ENCODE measurements around the gene KRTAP9-6. TPM values are rescaled to one million over a fixed set of nuclear protein-coding genes. Genes with fewer than 3 reads are reported as not detected.
"Not testable (repeated sequence)": the region's sequence is repeated elsewhere in the genome, so short reads cannot be mapped to it uniquely, and the experiment has no call there.

Gene KRTAP9-6, protein sequence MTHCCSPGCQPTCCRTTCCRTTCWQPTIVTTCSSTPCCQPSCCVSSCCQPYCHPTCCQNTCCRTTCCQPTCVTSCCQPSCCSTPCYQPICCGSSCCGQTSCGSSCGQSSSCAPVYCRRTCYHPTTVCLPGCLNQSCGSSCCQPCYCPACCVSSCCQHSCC
- not detected for total RNA-seq
- long read RNA-seq: 0 reads

GRCh38 chr17:41265078-41265477 is at the start of gene KRTAP9-6:
KRTAP9-6 (plus strand) TSS chr17:41265378; CDS start chr17:41265378, 0 bp downstream.
- Histone ChIP-seq H3K4me3 (no peak within 1 kb of the TSS), H3K27ac (no peak within 1 kb of the TSS), H3K36me3 (no peaks in the 10 kb centered on the region), H3K4me1 (no peaks in the 10 kb centered on the region), H3K9me3 (no peaks in the 10 kb centered on the region), H3K27me3 (ENCODE audit: low read depth) (peaks cover 11% of the 10 kb centered on the region)
- intact Hi-C loops (cut with DNase I): no loop called here
- TF ChIP-seq CTCF (IDR thresholded peaks at IDR 0.05): no peak
- no peak for ATAC-seq
- DNase-seq: no peak

- DNase-seq (no peak), ATAC-seq (no peak)
- H3K4me3 ChIP-seq: no peak overlapping the region
- no peaks in the 10 kb centered on the region for H3K9me3 ChIP-seq
- no peak overlapping the region for H3K27ac ChIP-seq
- no peak for TF ChIP-seq CTCF (IDR thresholded peaks at IDR 0.05)
- H3K27me3 ChIP-seq (ENCODE audit: low read depth): peaks cover 6% of the 10 kb centered on the region
- H3K4me1 ChIP-seq: no peaks in the 10 kb centered on the region
- intact Hi-C loops (cut with DNase I): no loop called here
- no peaks in the 10 kb centered on the region for H3K36me3 ChIP-seq
Observed at GRCh38 chr17:41215681-41216080, 49.5 kb upstream of the KRTAP9-6 start.

GRCh38 chr17:41223821-41224220 is 41.4 kb upstream of the KRTAP9-6 start:
- intact Hi-C loops (cut with DNase I): no loop called here
- DNase-seq (no peak), ATAC-seq (no peak)
- peaks cover 7% of the 10 kb centered on the region for H3K27me3 ChIP-seq (ENCODE audit: low read depth)
- H3K9me3 ChIP-seq: no peaks in the 10 kb centered on the region
- no peaks in the 10 kb centered on the region for H3K36me3 ChIP-seq
- H3K27ac ChIP-seq: no peak overlapping the region
- H3K4me3 ChIP-seq: no peak overlapping the region
- no peak for TF ChIP-seq CTCF (IDR thresholded peaks at IDR 0.05)
- H3K4me1 ChIP-seq: no peaks in the 10 kb centered on the region

GRCh38 chr17:41226051-41226450 is 39.1 kb upstream of the KRTAP9-6 start:
- DNase-seq (no peak), ATAC-seq (no peak)
- Histone ChIP-seq H3K27me3 (ENCODE audit: low read depth) (peaks cover 7% of the 10 kb centered on the region), H3K9me3 (no peaks in the 10 kb centered on the region), H3K4me1 (no peaks in the 10 kb centered on the region), H3K27ac (no peak overlapping the region), H3K4me3 (no peak overlapping the region), H3K36me3 (no peaks in the 10 kb centered on the region)
- intact Hi-C loops (cut with DNase I): no loop called here
- TF ChIP-seq CTCF (IDR thresholded peaks at IDR 0.05): no peak

GRCh38 chr17:41226598-41227095 is 38.5 kb upstream of the KRTAP9-6 start, which contains the start of gene KRTAP9-2:
KRTAP9-2 (plus strand) TSS chr17:41226648; CDS start chr17:41226655, 7 bp downstream.
- H3K36me3 ChIP-seq; intact Hi-C loops (cut with DNase I); H3K27me3 ChIP-seq (ENCODE audit: low read depth); H3K4me1 ChIP-seq; H3K9me3 ChIP-seq; H3K4me3 ChIP-seq; ATAC-seq; H3K27ac ChIP-seq; DNase-seq: not testable (repeated sequence)

GRCh38 chr17:41230094-41230493 is 35.1 kb upstream of the KRTAP9-6 start:
- ATAC-seq: no peak
- intact Hi-C loops (cut with DNase I): no loop called here
- Histone ChIP-seq H3K4me1 (no peaks in the 10 kb centered on the region), H3K36me3 (no peaks in the 10 kb centered on the region), H3K27me3 (ENCODE audit: low read depth) (peaks cover 16% of the 10 kb centered on the region), H3K27ac (no peak overlapping the region), H3K4me3 (no peak overlapping the region), H3K9me3 (no peaks in the 10 kb centered on the region)
- TF ChIP-seq CTCF (IDR thresholded peaks at IDR 0.05): no peak
- DNase-seq: no peak
